SK-N-SH (cell line): ENCODE results near the gene GJA3.

Source experiments
- EP300 ChIP-seq, 2 experiments: IDR thresholded peaks; 2 replicates each; pipeline versions ENCODE4 v1.4.0 to v1.6.1; 2012; ENCODE audit warnings: borderline replicate concordance in 1 of 2, low read depth in 1 of 2, low read length in 1 of 2
- EZH2phosphoT487 ChIP-seq: fragments of 200-600 bp; sonication (generic); IDR thresholded peaks from 2 replicates; pipeline ENCODE4 v1.6.1; 2017; ENCODE audit warnings: low read depth, mixed run types, mild to moderate bottlenecking, antibody characterized with exemption, moderate library complexity, borderline replicate concordance
- GABPA ChIP-seq: IDR thresholded peaks from 2 replicates; pipeline ENCODE4 v1.4.0; 2012; ENCODE audit warnings: low read depth, mild to moderate bottlenecking
- JUND ChIP-seq: IDR thresholded peaks from 2 replicates; pipeline ENCODE4 v1.4.0; 2012
- NRF1 ChIP-seq: IDR thresholded peaks from 2 replicates; pipeline ENCODE4 v1.6.1; 2012; ENCODE audit warnings: low read depth, mild to moderate bottlenecking, low read length
- POLR2AphosphoS5 ChIP-seq: IDR thresholded peaks from 2 replicates; pipeline ENCODE4 v1.6.1; 2012; ENCODE audit warnings: low read depth, low read length
- RFX5 ChIP-seq: IDR thresholded peaks from 2 replicates; pipeline ENCODE4 v1.6.1; 2012; ENCODE audit warnings: mild to moderate bottlenecking, improper control_type of control experiment, low read length
- TAF1 ChIP-seq: IDR thresholded peaks from 2 replicates; pipeline ENCODE4 v1.6.1; 2012; ENCODE audit warnings: low read depth, mild to moderate bottlenecking, low read length, moderate library complexity, borderline replicate concordance
- TCF12 ChIP-seq: IDR thresholded peaks from 2 replicates; pipeline ENCODE4 v1.4.0; 2012
- TF ChIP-seq, protein P1 (sequence below): IDR thresholded peaks from 2 replicates; pipeline ENCODE4 v1.6.1; 2012; ENCODE audit warnings: mild to moderate bottlenecking, low read depth, low read length, moderate library complexity
- TF ChIP-seq, protein P2 (sequence below): fragments of 200-600 bp; sonication (generic); IDR thresholded peaks from 2 replicates; pipeline ENCODE4 v1.6.1; 2017; ENCODE audit warnings: antibody characterized with exemption, mild to moderate bottlenecking, moderate library complexity
- TF ChIP-seq, protein P3 (sequence below): fragments of 150-350 bp; IDR thresholded peaks from 2 replicates; pipeline ENCODE4 v1.6.1; 2017; ENCODE audit warnings: antibody characterized with exemption, low read length, low read depth, borderline replicate concordance
- TF ChIP-seq, protein P4 (sequence below): IDR thresholded peaks from 2 replicates; pipeline ENCODE4; 2012

DNA sequence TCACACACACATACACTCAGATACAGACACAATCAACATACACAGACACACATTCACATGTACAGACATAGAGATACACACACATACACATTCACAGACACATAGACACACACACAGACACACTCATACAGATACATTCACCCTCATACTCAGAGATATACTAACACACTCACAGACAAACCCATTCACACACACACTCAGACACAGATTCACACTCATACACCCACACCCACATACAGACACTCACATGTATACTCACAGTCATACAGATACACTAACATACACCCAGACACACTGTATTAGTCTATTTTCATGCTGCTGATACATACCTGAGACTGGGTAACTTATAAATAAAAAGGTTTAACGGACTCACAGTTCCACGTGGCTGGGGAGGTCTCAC, 30.8 kb downstream of the GJA3 start:
- TF ChIP-seq EZH2phosphoT487: no peak
- TF ChIP-seq, protein P1, sequence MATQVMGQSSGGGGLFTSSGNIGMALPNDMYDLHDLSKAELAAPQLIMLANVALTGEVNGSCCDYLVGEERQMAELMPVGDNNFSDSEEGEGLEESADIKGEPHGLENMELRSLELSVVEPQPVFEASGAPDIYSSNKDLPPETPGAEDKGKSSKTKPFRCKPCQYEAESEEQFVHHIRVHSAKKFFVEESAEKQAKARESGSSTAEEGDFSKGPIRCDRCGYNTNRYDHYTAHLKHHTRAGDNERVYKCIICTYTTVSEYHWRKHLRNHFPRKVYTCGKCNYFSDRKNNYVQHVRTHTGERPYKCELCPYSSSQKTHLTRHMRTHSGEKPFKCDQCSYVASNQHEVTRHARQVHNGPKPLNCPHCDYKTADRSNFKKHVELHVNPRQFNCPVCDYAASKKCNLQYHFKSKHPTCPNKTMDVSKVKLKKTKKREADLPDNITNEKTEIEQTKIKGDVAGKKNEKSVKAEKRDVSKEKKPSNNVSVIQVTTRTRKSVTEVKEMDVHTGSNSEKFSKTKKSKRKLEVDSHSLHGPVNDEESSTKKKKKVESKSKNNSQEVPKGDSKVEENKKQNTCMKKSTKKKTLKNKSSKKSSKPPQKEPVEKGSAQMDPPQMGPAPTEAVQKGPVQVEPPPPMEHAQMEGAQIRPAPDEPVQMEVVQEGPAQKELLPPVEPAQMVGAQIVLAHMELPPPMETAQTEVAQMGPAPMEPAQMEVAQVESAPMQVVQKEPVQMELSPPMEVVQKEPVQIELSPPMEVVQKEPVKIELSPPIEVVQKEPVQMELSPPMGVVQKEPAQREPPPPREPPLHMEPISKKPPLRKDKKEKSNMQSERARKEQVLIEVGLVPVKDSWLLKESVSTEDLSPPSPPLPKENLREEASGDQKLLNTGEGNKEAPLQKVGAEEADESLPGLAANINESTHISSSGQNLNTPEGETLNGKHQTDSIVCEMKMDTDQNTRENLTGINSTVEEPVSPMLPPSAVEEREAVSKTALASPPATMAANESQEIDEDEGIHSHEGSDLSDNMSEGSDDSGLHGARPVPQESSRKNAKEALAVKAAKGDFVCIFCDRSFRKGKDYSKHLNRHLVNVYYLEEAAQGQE: no peak
- TF ChIP-seq, protein P2, sequence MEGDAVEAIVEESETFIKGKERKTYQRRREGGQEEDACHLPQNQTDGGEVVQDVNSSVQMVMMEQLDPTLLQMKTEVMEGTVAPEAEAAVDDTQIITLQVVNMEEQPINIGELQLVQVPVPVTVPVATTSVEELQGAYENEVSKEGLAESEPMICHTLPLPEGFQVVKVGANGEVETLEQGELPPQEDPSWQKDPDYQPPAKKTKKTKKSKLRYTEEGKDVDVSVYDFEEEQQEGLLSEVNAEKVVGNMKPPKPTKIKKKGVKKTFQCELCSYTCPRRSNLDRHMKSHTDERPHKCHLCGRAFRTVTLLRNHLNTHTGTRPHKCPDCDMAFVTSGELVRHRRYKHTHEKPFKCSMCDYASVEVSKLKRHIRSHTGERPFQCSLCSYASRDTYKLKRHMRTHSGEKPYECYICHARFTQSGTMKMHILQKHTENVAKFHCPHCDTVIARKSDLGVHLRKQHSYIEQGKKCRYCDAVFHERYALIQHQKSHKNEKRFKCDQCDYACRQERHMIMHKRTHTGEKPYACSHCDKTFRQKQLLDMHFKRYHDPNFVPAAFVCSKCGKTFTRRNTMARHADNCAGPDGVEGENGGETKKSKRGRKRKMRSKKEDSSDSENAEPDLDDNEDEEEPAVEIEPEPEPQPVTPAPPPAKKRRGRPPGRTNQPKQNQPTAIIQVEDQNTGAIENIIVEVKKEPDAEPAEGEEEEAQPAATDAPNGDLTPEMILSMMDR: no peak
- TF ChIP-seq TCF12: no peak
- no peak for TF ChIP-seq POLR2AphosphoS5
- TF ChIP-seq TAF1: no peak
- TF ChIP-seq NRF1: no peak
- TF ChIP-seq, protein P3, sequence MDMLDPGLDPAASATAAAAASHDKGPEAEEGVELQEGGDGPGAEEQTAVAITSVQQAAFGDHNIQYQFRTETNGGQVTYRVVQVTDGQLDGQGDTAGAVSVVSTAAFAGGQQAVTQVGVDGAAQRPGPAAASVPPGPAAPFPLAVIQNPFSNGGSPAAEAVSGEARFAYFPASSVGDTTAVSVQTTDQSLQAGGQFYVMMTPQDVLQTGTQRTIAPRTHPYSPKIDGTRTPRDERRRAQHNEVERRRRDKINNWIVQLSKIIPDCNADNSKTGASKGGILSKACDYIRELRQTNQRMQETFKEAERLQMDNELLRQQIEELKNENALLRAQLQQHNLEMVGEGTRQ: no peak
- TF ChIP-seq RFX5: no peak
- no peak for TF ChIP-seq GABPA
- TF ChIP-seq JUND: no peak
- TF ChIP-seq, protein P4, sequence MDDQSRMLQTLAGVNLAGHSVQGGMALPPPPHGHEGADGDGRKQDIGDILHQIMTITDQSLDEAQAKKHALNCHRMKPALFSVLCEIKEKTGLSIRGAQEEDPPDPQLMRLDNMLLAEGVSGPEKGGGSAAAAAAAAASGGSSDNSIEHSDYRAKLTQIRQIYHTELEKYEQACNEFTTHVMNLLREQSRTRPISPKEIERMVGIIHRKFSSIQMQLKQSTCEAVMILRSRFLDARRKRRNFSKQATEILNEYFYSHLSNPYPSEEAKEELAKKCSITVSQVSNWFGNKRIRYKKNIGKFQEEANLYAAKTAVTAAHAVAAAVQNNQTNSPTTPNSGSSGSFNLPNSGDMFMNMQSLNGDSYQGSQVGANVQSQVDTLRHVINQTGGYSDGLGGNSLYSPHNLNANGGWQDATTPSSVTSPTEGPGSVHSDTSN: no peak
- no peak for TF ChIP-seq EP300 (IDR thresholded peaks at IDR 0.05; ENCODE audit: borderline replicate concordance in 1 of 2, low read depth in 1 of 2, low read length in 1 of 2)
